Measurements from ENCODE around the gene TMEM145.
A peak's percentile ranks its signal among the peaks of the same experiment; 100 is the strongest.

TMEM145 gene

DNA sequence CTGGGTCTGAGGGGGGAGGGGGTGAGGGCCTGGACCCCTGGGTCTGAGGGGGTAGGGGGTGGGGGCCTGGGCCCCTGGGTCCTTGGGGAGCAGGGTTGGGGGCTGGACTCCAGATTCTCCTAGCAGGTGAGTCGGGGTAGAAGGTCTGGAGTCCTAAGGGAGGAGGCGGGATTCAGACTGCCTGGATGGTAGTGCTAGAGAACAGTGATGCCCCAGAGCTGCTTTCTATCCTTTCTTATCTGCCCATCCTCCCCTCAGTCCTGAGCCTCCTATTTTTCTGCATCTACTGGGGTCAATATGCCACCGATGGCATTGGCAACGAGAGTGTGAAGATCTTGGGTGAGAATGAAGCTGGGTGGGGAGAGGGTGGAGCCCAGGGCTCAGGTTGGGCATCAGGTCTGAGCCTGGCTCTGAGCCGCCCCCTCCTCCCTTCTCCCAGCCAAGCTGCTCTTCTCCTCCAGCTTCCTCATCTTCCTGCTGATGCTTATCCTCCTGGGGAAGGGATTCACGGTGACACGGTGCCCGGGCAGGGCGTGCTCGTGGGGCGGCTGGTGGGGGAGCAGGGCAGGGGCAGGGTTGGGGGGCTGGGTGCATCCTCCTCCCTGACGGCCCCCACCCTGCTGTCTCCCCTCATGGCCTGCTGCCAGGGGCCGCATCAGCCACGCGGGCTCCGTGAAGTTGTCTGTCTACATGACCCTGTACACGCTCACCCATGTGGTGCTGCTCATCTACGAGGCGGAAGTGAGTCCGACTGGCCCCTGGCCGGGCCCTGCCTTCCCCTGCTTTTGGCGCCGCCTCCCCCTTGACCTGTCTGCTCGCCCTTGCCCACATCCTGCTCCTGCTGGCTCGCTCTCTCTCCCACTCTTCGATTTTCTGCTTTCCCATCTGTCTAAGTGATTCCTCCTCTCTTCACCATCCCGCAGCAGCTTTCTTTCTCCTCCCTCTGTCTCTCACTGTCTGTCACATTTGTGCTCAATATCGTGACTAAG lies 3.4 kb downstream of the TMEM145 start:
- Histone ChIP-seq H3K9me3 (replicated peaks; ENCODE audit: insufficient read depth, low read length) (no peaks in the 10 kb centered on the region), H3K9me2 (replicated peaks; ENCODE audit: insufficient read depth, low read length) (no peaks in the 10 kb centered on the region), H3K27me3 (replicated peaks; ENCODE audit: insufficient read depth, low read length) (peaks cover 55% of the 10 kb centered on the region), H3K4me1 (ENCODE audit: low read length) (peaks cover 3% of the 10 kb centered on the region; the same call in 1 of the 2 replicates), H3K4me2 (ENCODE audit: low read depth, low read length) (peak overlapping the region; percentile 55), H4K20me1 (ENCODE audit: insufficient read depth, low read length) (no peaks in the 10 kb centered on the region), H3K27ac (ENCODE audit: low read length) (no peak overlapping the region), H2AFZ (ENCODE audit: low read length) (peak overlapping the region; percentile 57), H3K9ac (ENCODE audit: low read length) (no peak overlapping the region), H3K4me3 (ENCODE audit: low read length) (0 out of 2 replicates have a peak overlapping the region, but pooled peaks have one; percentile 5), H3F3A (ENCODE audit: insufficient read depth, low read length) (no peaks in the 10 kb centered on the region), H3K79me2 (ENCODE audit: low read length) (no peaks in the 10 kb centered on the region), H3K36me3 (replicated peaks; ENCODE audit: insufficient read depth, low read length) (no peaks in the 10 kb centered on the region)
- TF ChIP-seq EZH2 (optimal IDR thresholded peaks at IDR 0.05; ENCODE audit: low read depth, low read length) (no peak), EZH2phosphoT487 (IDR thresholded peaks at IDR 0.05; ENCODE audit: low read length) (no peak)
- TF ChIP-seq, protein P1, sequence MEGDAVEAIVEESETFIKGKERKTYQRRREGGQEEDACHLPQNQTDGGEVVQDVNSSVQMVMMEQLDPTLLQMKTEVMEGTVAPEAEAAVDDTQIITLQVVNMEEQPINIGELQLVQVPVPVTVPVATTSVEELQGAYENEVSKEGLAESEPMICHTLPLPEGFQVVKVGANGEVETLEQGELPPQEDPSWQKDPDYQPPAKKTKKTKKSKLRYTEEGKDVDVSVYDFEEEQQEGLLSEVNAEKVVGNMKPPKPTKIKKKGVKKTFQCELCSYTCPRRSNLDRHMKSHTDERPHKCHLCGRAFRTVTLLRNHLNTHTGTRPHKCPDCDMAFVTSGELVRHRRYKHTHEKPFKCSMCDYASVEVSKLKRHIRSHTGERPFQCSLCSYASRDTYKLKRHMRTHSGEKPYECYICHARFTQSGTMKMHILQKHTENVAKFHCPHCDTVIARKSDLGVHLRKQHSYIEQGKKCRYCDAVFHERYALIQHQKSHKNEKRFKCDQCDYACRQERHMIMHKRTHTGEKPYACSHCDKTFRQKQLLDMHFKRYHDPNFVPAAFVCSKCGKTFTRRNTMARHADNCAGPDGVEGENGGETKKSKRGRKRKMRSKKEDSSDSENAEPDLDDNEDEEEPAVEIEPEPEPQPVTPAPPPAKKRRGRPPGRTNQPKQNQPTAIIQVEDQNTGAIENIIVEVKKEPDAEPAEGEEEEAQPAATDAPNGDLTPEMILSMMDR (IDR thresholded peaks at IDR 0.05; ENCODE audit: low read length): no peak
- no peak for DNase-seq

DNA sequence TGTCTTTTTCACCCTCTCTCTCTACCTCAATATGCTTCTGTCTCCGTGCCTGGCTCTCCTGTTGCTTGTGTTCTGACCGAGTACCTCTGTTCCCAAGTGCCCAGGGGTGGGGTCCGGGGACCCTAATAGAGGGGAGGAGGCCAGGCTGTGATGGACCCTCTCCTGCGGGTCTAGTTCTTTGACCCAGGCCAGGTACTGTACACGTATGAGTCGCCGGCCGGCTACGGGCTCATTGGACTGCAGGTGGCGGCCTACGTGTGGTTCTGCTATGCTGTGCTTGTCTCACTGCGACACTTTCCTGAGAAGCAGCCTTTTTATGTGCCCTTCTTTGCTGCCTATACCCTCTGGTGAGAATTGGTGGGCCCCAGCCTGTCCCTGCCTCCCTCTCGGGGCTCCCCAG lies 4.4 kb downstream of the TMEM145 start:
- Histone ChIP-seq H3K4me3 (ENCODE audit: low read length) (no peak overlapping the region), H3K79me2 (ENCODE audit: low read length) (no peaks in the 10 kb centered on the region), H3K9me2 (replicated peaks; ENCODE audit: insufficient read depth, low read length) (no peaks in the 10 kb centered on the region), H3K9ac (ENCODE audit: low read length) (no peak overlapping the region), H2AFZ (ENCODE audit: low read length) (no peak overlapping the region), H3K27me3 (replicated peaks; ENCODE audit: insufficient read depth, low read length) (peaks cover 55% of the 10 kb centered on the region), H3K9me3 (replicated peaks; ENCODE audit: insufficient read depth, low read length) (no peaks in the 10 kb centered on the region), H4K20me1 (ENCODE audit: insufficient read depth, low read length) (no peaks in the 10 kb centered on the region), H3K36me3 (replicated peaks; ENCODE audit: insufficient read depth, low read length) (no peaks in the 10 kb centered on the region), H3K4me2 (ENCODE audit: low read depth, low read length) (no peak overlapping the region), H3K4me1 (ENCODE audit: low read length) (peaks cover 3% of the 10 kb centered on the region; the same call in 1 of the 2 replicates), H3K27ac (ENCODE audit: low read length) (no peak overlapping the region), H3F3A (ENCODE audit: insufficient read depth, low read length) (no peaks in the 10 kb centered on the region)
- no peak for DNase-seq
- no peak for TF ChIP-seq EZH2 (optimal IDR thresholded peaks at IDR 0.05; ENCODE audit: low read depth, low read length)
- TF ChIP-seq, protein P1 (IDR thresholded peaks at IDR 0.05; ENCODE audit: low read length): no peak
- no peak for TF ChIP-seq EZH2phosphoT487 (IDR thresholded peaks at IDR 0.05; ENCODE audit: low read length)

DNA sequence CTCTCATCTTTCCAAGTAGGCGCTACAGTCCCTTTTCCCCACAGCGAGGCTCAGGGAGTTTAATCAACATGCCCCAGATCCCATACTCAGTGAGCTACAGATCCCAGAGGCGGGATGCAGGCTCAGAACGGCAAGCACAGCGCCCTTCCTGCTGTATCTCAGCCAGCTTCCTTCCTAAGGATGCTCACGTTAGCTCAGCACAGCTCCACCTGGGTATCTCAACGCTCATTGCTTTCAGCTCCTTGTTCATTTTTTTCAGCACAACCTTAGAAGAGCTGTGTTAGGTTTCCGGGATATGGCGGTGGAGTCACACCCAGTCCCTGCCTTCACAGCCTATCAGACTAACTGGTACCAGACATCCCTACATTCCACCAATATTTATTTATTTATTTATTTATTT lies 9.2 kb downstream of the TMEM145 start:
- Histone ChIP-seq H3K9me3 (replicated peaks; ENCODE audit: insufficient read depth, low read length) (no peaks in the 10 kb centered on the region), H4K20me1 (ENCODE audit: insufficient read depth, low read length) (no peaks in the 10 kb centered on the region), H3K27ac (ENCODE audit: low read length) (no peak overlapping the region), H3K27me3 (replicated peaks; ENCODE audit: insufficient read depth, low read length) (peaks cover 46% of the 10 kb centered on the region), H3K4me2 (ENCODE audit: low read depth, low read length) (no peak overlapping the region), H3K4me3 (ENCODE audit: low read length) (no peak overlapping the region), H3K79me2 (ENCODE audit: low read length) (peaks cover 17% of the 10 kb centered on the region), H3F3A (ENCODE audit: insufficient read depth, low read length) (no peaks in the 10 kb centered on the region), H3K36me3 (replicated peaks; ENCODE audit: insufficient read depth, low read length) (no peaks in the 10 kb centered on the region), H3K9me2 (replicated peaks; ENCODE audit: insufficient read depth, low read length) (no peaks in the 10 kb centered on the region), H3K4me1 (ENCODE audit: low read length) (no peaks in the 10 kb centered on the region), H3K9ac (ENCODE audit: low read length) (no peak overlapping the region), H2AFZ (ENCODE audit: low read length) (no peak overlapping the region)
- DNase-seq: no peak
- TF ChIP-seq EZH2phosphoT487 (IDR thresholded peaks at IDR 0.05; ENCODE audit: low read length) (no peak), EZH2 (optimal IDR thresholded peaks at IDR 0.05; ENCODE audit: low read depth, low read length) (no peak)
- TF ChIP-seq, protein P1 (IDR thresholded peaks at IDR 0.05; ENCODE audit: low read length): no peak

All from MM.1S (cell line).